ENCODE results near the gene DNAJC5G.

DNA sequence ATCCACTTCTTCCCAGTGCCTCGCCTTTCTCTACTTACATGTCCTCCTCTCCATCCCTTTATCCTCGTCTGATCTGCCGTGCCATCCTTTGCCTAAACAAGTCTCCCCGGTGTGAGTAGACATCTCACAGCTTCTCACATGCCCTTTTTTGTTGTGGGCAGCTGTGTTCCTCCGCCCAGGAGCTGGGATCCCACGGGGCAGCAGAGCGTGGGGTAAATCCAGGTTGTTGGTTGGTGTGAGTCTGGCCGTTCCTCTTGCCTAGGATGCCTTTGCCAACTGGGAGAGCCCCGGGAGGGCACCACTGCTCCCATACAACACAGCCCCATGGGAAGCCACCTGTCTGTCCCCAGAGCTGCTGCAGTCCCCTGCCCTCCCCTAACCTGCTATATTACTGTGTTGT, 34.8 kb upstream of the DNAJC5G start:
- TF ChIP-seq, protein P1, sequence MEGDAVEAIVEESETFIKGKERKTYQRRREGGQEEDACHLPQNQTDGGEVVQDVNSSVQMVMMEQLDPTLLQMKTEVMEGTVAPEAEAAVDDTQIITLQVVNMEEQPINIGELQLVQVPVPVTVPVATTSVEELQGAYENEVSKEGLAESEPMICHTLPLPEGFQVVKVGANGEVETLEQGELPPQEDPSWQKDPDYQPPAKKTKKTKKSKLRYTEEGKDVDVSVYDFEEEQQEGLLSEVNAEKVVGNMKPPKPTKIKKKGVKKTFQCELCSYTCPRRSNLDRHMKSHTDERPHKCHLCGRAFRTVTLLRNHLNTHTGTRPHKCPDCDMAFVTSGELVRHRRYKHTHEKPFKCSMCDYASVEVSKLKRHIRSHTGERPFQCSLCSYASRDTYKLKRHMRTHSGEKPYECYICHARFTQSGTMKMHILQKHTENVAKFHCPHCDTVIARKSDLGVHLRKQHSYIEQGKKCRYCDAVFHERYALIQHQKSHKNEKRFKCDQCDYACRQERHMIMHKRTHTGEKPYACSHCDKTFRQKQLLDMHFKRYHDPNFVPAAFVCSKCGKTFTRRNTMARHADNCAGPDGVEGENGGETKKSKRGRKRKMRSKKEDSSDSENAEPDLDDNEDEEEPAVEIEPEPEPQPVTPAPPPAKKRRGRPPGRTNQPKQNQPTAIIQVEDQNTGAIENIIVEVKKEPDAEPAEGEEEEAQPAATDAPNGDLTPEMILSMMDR (IDR thresholded peaks at IDR 0.05) = no peak
- TF ChIP-seq EP300 (IDR thresholded peaks at IDR 0.05) (no peak), POLR2A (IDR thresholded peaks at IDR 0.05) (no peak)
